Spleen (tissue), 11 donors: ENCODE data around the gene DNM3. TPM values are rescaled to one million over a fixed set of nuclear protein-coding genes. Genes with fewer than 3 reads are reported as not detected.

Experiments used
- DNase-seq: peaks from one replicate; pipeline ENCODE4 v3.0.0-alpha.2; 2020
- H3K27ac ChIP-seq, 8 donors: fragments of 200-600 bp; sonication (generic) in 7 of 8; 1 replicate in 4 of 8; 2 replicates in 4 of 8; pipeline versions ENCODE4 v1.5.0 to v1.8.0; 2016 to 2021; ENCODE audit warnings: inconsistent platforms in 4 of 8, mild to moderate bottlenecking in 4 of 8, moderate library complexity in 1 of 8
- H3K27me3 ChIP-seq, 7 donors: fragments of 200-600 bp; sonication (generic) in 6 of 7; replicated peaks in 1 of 7; 1 replicate in 4 of 7; 2 replicates in 3 of 7; pipeline versions ENCODE4 v1.5.0 to v1.8.0; 2016 to 2021; ENCODE audit warnings: inconsistent platforms in 3 of 7, mild to moderate bottlenecking in 1 of 7
- H3K36me3 ChIP-seq, 6 donors: fragments of 200-600 bp; sonication (generic) in 5 of 6; 1 replicate in 4 of 6; 2 replicates in 2 of 6; pipeline versions ENCODE4 v1.5.0 to v1.8.0; 2016 to 2021; ENCODE audit warnings: inconsistent platforms in 2 of 6
- H3K4me1 ChIP-seq, 6 donors: fragments of 200-600 bp; sonication (generic) in 5 of 6; 1 replicate in 3 of 6; 2 replicates in 3 of 6; pipeline versions ENCODE4 v1.5.0 to v1.8.0; 2016 to 2021; ENCODE audit warnings: inconsistent platforms in 3 of 6
- H3K4me3 ChIP-seq, 8 donors: fragments of 200-600 bp; sonication (generic) in 7 of 8; 1 replicate in 4 of 8; 2 replicates in 4 of 8; pipeline versions ENCODE4 v1.5.0 to v1.8.0; 2016 to 2021; ENCODE audit warnings: inconsistent platforms in 4 of 8, mild to moderate bottlenecking in 4 of 8, moderate library complexity in 2 of 8
- H3K9me3 ChIP-seq, 8 donors: fragments of 200-600 bp; sonication (generic) in 7 of 8; 1 replicate in 4 of 8; 2 replicates in 4 of 8; pipeline versions ENCODE4 v1.5.0 to v1.8.0; 2016 to 2021; ENCODE audit warnings: inconsistent platforms in 4 of 8
- POLR2A ChIP-seq, 3 donors: fragments of 450-650 bp; IDR thresholded peaks; one replicate each; pipeline ENCODE4 v1.5.1; 2017; ENCODE audit warnings: antibody characterized with exemption in 3 of 3, mild to moderate bottlenecking in 1 of 3
- POLR2AphosphoS5 ChIP-seq, 3 donors: sonication (generic); formaldehyde crosslinking; IDR thresholded peaks; one replicate each; pipeline ENCODE4 v1.5.1; 2017; ENCODE audit warnings: antibody characterized with exemption in 3 of 3
- WGBS, 5 donors: extraction: QIAGEN DNeasy Blood & Tissue Kit in 3 of 5; methylation state at CpG; one replicate each; pipeline versions ENCODE4 v1.1.5 to v1.1.7; 2013 to 2018; 5-methylcytosine and 5-hydroxymethylcytosine counted together
- intact Hi-C: fragments of 100-400 bp; cut with DNase I; formaldehyde crosslinking; loops from one replicate; pipeline ENCODE4 v1.15.0; 2023; ENCODE audit warnings: low total_unique reads
- polyA plus RNA-seq, 3 donors: library from polyadenylated mRNA; stranded (reverse); fragments of 200-250 nt; gene quantifications; one replicate each; pipeline ENCODE4 v1.2.1, GENCODE V29; 2013
- total RNA-seq, 7 donors: library from RNA; depleted of rRNA in 3 of 7; stranded (reverse); fragments of >200 nt in 3 of 7; fragmentation: NEBNext Ultra II Directional in 4 of 7; extraction: Animal tissue kit (Norgen Biotek cat#: 25700) in 4 of 7; gene quantifications; one replicate each; pipeline versions ENCODE4 v1.1.0 to v1.2.1, GENCODE V29; 2016 to 2021
- TF ChIP-seq, protein P1 (sequence below), 11 experiments: fragments of 200-600 bp in 7 of 11; fragments of 450-650 bp in 4 of 11; sonication (generic) in 4 of 11; IDR thresholded peaks in 8 of 11; conservative IDR thresholded peaks in 3 of 11; 1 replicate in 7 of 11; 2 replicates in 4 of 11; pipeline versions ENCODE4 v1.4.0 to v1.8.0; 2016 to 2021; ENCODE audit warnings: antibody characterized with exemption in 11 of 11, inconsistent platforms in 4 of 11, mild to moderate bottlenecking in 1 of 11
- donor health status: healthy with polysubstance abuse.
- donor health status: DM: no; HTN: no; CAD: no; lungs with moderate emphysema.
- donor health status: DM: no; HTN: no; CAD: no.
- donor health status: Bipolar disorder and iron deficiency.
- donor health status: healthy.
- donor health status: DM: no; HTN: no; CAD: no.
- donor health status: DM: yes; HTN: yes; CAD: no.

DNM3 gene
- total and polyA plus RNA-seq, 10 donors, result 0.61 to 10.2 (median 4.9) TPM

DNA sequence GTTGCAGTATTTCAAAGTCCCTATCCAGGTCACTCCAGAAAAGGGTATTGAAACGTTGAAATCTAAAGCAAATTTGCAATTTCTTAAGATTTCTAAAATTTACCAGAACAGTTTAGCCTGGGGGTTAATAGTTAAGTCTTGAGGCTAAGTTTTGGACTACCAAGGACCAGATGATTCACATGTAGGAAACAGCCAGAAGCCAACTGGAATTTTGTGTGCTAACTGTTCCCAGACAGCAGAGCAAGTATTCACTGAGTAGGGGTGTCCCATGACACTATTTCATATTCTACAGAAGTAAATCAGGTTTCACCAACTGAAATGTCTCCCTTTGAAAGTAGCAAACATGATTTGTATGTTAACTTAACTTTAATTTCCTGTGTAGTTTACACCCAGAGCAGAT lies 567.7 kb downstream of the DNM3 start:
- DNase-seq, result no peak
- 89 to 98% (median 96%) methylated on average over 1 of the region's 1 CpG for WGBS, 5 donors
- Histone ChIP-seq H3K36me3 (no peaks in the 10 kb centered on the region), H3K27me3 (no peaks in the 10 kb centered on the region), H3K4me1 (no peaks in the 10 kb centered on the region), H3K27ac (no peak overlapping the region), H3K4me3 (no peak overlapping the region), H3K9me3 (no peaks in the 10 kb centered on the region)
- TF ChIP-seq, protein P1, sequence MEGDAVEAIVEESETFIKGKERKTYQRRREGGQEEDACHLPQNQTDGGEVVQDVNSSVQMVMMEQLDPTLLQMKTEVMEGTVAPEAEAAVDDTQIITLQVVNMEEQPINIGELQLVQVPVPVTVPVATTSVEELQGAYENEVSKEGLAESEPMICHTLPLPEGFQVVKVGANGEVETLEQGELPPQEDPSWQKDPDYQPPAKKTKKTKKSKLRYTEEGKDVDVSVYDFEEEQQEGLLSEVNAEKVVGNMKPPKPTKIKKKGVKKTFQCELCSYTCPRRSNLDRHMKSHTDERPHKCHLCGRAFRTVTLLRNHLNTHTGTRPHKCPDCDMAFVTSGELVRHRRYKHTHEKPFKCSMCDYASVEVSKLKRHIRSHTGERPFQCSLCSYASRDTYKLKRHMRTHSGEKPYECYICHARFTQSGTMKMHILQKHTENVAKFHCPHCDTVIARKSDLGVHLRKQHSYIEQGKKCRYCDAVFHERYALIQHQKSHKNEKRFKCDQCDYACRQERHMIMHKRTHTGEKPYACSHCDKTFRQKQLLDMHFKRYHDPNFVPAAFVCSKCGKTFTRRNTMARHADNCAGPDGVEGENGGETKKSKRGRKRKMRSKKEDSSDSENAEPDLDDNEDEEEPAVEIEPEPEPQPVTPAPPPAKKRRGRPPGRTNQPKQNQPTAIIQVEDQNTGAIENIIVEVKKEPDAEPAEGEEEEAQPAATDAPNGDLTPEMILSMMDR (IDR thresholded peaks at IDR 0.05 in 8 of 11, conservative IDR thresholded peaks at IDR 0.05 in 3 of 11), result no peak
- no peak for TF ChIP-seq POLR2AphosphoS5 (IDR thresholded peaks at IDR 0.05)
- intact Hi-C loops, result loop anchor here (10.0 kb wide), 1 partner anchor 404 kb away; no protein-coding TSS in a partner anchor

DNA sequence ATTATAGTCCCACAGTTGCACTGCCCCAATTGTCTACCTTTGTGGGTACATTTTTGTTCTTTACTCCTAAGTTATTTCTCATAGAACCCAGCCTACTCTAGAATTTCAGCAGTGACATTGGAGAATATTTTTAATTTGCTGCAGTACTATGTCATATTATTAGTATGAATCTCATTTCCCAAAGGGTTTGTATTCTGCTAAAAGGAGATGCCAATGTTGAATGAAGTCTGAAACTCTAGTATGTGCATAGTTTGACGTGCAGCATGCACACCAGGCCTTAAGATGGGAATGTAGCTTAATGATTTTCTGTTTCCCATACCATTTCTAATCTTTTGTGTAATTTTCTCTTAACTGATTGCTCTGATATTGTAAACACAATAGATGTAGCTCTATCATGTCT lies 568.7 kb downstream of the DNM3 start:
- 91 to 100% (median 98%) methylated on average over 1 of the region's 1 CpG for WGBS, 5 donors
- H3K27ac ChIP-seq, result no peak overlapping the region
- H3K36me3 ChIP-seq, result no peaks in the 10 kb centered on the region

DNA sequence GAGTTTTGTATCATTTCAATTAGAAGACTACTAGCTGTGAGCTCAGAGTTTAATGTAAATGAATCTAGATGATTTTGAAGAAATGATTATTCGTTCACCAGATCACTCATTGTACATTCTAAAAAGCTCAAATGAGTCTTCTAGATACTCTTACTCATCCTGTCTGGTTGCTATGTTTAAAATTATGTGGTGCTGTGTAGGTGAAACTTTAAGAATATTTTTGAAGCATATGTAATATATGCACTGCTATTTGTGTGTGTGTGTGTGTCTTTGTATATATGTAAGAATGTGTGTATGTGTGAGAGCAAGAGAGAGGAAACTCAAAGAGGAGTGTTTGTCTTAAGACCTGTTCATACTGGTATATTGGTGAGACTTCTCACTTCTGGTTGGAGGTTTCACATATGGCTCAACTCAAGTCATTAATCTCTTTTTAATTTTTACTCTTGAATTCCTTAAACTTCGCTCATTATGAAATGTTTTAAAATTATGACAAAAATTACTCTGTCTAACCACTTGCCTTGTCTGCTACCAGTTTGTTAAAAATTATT lies 570.6 kb downstream of the DNM3 start:
- no peak for TF ChIP-seq POLR2A (IDR thresholded peaks at IDR 0.05)
- TF ChIP-seq POLR2AphosphoS5 (IDR thresholded peaks at IDR 0.05), result no peak
- TF ChIP-seq, protein P1 (IDR thresholded peaks at IDR 0.05 in 8 of 11, conservative IDR thresholded peaks at IDR 0.05 in 3 of 11), result no peak
- Histone ChIP-seq H3K9me3 (no peaks in the 10 kb centered on the region), H3K4me1 (no peaks in the 10 kb centered on the region), H3K27ac (no peak overlapping the region), H3K27me3 (no peaks in the 10 kb centered on the region), H3K36me3 (no peaks in the 10 kb centered on the region), H3K4me3 (no peak overlapping the region)
- no peak for DNase-seq
- 75 to 94% (median 85%) methylated on average over 2 of the region's 2 CpGs for WGBS, 5 donors
- intact Hi-C loops, result no loop called here

More for the DNA sequence above, 568.7 kb downstream of the DNM3 start:
- DNase-seq, result no peak
- Histone ChIP-seq H3K4me3 (no peak overlapping the region), H3K9me3 (no peaks in the 10 kb centered on the region), H3K4me1 (no peaks in the 10 kb centered on the region), H3K27me3 (no peaks in the 10 kb centered on the region)
- intact Hi-C loops, result no loop called here
- TF ChIP-seq POLR2A (IDR thresholded peaks at IDR 0.05) (no peak), POLR2AphosphoS5 (IDR thresholded peaks at IDR 0.05) (no peak)
- TF ChIP-seq, protein P1 (IDR thresholded peaks at IDR 0.05 in 8 of 11, conservative IDR thresholded peaks at IDR 0.05 in 3 of 11), result no peak

DNA sequence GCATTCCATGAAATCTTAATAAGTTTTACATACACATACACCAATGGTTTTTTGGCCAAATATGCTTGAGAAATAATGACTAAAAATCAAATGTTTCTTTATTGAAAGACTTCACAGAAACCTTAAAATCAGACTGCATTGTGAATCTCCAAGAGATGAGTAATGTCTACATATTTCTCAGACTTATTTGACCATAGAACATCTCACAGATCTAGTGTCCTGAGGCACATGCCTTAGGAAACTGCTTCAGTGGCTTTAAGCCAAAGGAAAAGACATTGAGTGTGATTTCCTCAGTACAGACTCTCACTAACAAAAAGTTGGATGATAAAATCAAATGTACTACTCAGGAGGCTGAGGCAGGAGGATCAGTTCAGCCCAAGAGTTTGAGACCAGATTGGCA lies 573.0 kb downstream of the DNM3 start:
- H3K27me3 ChIP-seq, result no peaks in the 10 kb centered on the region
- intact Hi-C loops, result no loop called here
- TF ChIP-seq POLR2AphosphoS5 (IDR thresholded peaks at IDR 0.05), result no peak
- H3K27ac ChIP-seq, result no peak overlapping the region
- no peaks in the 10 kb centered on the region for H3K36me3 ChIP-seq
- no peak overlapping the region for H3K4me3 ChIP-seq
- no peaks in the 10 kb centered on the region for H3K9me3 ChIP-seq
- H3K4me1 ChIP-seq, result no peaks in the 10 kb centered on the region
- no peak for DNase-seq
